GM21447 (cell line): ENCODE data around the gene ADCY9.
"Not testable (repeated sequence)": the region's sequence is repeated elsewhere in the genome, so short reads cannot be mapped to it uniquely, and the experiment has no call there.

Source experiments
- ATAC-seq: cut with Tn5 transposase; IDR thresholded peaks from one replicate; pipeline ENCODE4 v1.9.1; 2021; ENCODE audit not compliant: unreplicated experiment

ADCY9 gene

GRCh38 chr16:4116325-4117249, at the start of gene ADCY9:
Gene ADCY9, minus strand, starts transcription at chr16:4116442. Its CDS starts 1,000 bp downstream, at chr16:4115442.
- no peak for ATAC-seq

- ATAC-seq = no peak
These were observed 44.6 kb upstream of the ADCY9 start for GRCh38 chr16:4160658-4161430.

DNA sequence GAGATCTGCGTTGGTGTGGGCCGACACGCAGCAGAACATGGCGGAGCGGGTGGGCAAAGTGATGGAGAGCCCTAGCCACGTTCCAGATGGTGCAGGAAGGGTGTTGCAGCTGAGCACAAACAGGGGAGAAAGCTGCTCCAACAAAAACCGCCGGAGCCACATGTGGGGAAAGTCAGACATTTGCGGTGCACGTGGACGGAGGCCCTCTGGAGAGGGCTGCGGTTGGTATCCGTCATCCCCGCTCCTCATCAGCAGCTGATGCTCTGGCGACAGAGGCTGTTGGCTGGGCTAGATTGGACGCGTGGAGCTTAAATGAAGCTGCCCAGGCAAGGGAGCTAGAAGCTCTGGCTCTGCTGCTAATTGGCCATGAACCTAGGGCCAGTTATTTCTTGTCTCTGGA, 43.5 kb upstream of the ADCY9 start:
- ATAC-seq = no peak

DNA sequence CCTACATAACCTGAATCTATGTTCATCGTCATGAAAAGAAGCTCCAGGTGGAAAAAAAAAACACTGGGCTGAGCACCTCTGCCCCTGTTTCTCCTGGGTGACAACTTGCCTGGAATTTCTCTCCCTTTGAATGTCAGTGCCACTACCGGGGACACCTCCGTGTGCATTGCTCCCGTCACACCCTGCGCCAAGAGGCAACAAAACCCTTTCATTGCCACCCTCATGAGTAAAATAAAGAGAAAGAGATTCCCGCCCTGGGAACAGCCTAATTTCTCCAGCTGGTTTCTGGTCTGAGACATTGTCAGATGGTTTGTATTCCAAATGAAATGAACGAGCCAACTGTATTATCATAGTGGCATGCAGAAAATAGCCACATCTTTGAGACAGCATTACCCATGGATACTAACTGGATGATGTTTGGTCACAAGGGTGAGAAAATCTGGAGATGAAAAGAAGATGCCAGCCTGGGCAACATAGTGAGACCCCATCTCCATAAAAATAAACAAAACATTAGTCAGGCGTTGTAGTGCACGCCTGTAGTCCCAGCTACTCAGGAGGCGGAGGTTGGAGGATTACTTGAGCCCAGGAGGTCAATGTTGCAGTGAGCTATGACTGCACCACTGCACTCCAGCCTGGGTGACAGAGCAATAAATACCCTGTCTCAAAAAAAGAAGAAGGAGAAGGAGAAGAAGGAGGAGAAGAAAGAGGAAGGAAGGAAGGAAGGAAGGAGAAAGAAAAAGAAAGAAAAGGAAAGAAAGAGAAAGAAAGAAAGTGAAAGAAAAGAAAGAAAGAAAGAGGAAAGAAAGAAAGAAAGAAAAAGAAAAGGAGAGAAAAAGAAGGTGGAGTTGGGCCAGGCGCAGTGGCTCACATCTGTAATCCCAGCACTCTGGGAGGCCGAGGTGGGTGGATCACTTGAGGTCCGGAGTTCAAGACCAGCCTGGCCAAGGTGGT, 42.2 kb upstream of the ADCY9 start:
- ATAC-seq = no peak

- ATAC-seq = no peak
These were observed 41.2 kb upstream of the ADCY9 start for GRCh38 chr16:4157376-4157825.

- not testable (repeated sequence) for ATAC-seq
These were observed 40.3 kb upstream of the ADCY9 start for GRCh38 chr16:4156503-4156902.

DNA sequence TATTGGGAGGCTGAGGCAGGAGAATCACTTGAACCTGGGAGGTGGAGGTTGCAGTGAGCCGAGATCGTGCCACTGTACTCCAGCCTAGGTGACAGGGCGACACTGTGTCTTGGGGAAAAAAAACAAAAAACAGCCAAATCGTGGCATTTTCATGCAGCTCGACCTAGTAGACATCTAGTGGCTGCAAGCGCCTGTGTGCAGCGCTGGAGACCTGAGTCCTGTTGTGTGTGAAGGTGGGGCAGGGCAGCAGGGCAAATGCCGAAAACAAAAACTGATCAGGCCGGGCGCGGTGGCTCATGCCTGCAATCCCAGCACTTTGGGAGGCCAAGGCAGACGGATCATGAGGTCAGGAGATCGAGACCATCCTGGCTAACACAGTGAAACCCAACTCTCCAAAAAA, 37.1 kb upstream of the ADCY9 start:
- not testable (repeated sequence) for ATAC-seq

DNA sequence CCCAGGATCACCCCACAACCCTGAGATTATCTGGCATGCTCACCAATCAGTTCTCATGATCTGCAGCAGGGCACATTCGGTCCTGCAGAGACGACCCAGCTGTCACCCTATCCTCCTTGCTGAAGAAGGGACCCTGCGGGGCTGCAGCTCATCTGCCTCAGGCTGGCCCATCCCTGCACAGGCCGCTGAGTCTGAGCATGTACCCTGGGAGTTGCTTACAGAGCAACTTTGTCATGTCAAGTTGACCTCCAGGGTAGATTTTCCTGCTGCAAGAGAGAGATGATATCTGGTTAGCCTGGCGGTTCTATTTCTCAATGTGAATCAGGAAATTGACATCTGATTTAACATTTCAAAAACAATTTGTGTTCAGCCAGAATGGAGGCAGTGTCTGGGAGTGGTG, 36.0 kb upstream of the ADCY9 start:
- no peak for ATAC-seq

- no peak for ATAC-seq
These were observed 31.0 kb upstream of the ADCY9 start for GRCh38 chr16:4147236-4147635.

- ATAC-seq = no peak
These were observed 26.0 kb upstream of the ADCY9 start for GRCh38 chr16:4142268-4142667.

DNA sequence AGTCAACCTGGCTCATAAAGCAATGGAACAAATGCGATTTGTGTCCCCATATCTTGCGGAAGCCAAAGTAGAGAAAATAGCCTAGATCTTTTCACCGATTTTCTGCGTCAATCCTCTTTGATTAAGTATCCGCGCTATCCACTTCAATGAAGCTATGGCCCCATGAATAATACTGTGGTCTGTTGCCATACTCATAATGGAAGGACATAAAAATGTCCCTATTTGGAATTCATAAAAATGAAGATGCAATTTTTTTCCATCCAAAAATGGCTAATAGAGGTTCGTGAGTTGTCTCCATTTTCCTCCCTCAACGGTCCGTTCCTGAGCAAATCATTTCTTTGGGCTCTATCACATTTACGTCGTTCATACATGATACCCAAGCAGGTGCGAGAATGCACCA, 25.4 kb upstream of the ADCY9 start:
- ATAC-seq = no peak

DNA sequence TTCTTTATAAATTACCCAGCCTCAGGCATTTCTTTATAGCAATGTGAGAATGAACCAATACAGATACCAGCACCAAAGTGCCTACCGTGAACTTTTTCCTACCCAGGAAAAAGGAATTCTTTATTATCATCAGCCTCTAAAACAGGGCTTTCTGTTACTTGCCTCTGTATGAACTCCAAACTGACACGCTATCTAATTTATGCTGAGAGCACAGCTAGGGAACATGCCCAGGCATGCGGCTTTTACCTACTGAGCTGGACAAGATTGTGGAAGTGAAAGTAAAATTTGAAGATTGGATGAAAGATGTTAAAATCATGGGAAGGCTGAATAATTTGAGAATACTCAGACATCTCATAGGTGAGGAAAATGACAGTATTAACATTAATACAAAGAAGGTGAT, 24.4 kb upstream of the ADCY9 start:
- no peak for ATAC-seq

DNA sequence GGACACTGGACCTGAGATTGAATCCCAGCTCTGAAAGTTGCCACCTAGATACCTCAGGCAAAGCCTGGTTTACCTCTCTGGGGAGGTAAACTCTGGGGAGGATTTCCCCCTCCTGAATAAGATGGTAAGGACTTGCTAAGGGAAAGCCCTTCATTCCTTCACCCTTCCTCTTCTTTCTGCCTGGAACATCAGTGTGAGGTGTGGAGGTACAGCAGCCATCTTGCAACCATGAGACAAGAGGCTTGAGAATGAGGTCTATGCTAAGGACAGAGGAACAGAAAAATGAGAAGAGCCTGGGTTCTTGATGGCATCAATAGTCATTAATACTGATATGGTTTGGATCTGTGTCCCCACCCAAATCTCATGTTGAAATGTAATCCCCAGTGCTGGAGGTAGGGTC, 23.7 kb upstream of the ADCY9 start:
- no peak for ATAC-seq

DNA sequence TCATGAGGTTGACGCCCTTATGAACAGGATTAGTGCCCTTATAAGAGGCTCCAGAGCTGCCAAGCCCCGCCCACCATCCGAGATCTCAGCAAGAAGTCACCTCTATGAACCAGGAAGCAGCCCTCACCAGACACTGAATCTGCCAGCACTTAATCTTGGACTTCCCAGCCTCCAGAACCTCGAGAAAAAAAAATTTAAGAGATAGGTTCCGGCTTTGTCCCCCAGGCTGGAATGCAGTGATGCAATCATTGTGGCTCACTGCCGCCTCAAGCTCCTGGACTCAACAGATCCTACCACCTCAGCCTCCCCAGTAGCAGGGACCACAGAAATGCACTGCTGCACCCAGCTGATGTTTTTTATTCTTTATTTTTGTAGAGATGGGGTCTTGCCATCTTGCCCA, 22.5 kb upstream of the ADCY9 start:
- ATAC-seq = no peak

DNA sequence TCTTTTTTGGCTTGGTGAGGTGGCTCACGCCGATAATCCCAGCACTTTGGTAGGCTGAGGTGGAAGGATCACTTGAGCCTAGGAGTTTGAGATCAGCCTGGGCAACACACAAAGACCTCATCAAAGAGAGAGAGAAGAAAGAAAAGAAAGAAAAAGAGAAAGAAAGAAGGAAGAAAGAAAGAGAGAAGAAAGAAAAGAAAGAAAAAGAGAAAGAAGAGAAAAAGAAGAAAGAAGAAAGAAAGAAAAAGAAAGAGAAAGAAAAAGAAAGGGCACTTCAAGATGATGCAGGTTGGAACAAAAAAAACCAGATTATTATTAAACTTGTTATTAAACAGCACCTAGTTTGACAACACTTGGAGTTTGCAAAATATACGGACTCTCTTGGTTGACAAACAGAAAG, 21.2 kb upstream of the ADCY9 start:
- ATAC-seq = no peak

- no peak for ATAC-seq
These were observed 20.1 kb upstream of the ADCY9 start for GRCh38 chr16:4136229-4136813.

- no peak for ATAC-seq
These were observed 19.3 kb upstream of the ADCY9 start for GRCh38 chr16:4135537-4135936.

DNA sequence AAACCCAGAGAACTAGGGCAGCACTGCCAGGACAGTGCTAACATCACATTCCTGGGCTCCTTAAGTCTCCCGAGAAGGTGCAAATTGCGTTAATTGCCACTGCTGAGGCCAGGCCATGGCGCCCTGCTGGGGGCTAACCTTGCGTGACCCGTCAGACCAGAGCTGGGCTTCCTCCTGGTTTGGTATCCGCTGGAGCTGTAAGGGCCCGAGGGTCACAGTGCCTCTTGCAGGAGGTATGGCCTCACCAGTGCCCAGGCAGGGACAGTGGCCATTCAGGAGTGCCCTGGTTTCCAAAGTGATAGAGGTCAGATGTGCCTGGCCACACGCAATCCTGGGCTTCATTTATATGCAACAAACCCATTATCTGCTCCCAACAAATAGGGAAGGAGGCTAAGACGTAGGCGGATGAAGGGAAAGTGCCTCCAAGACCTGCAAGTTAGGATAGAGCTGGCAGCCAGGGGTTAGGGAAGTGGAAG, 17.7 kb upstream of the ADCY9 start:
- no peak for ATAC-seq

GRCh38 chr16:4131621-4132020, 15.4 kb upstream of the ADCY9 start:
- ATAC-seq = no peak

- no peak for ATAC-seq
These were observed 8.5 kb upstream of the ADCY9 start for GRCh38 chr16:4124535-4125294.
